ENCODE data around the gene GMDS.

Gene GMDS

GRCh38 chr6:2016040-2016439, 229.4 kb downstream of the GMDS start:
- Histone ChIP-seq H3K9me3 (ENCODE audit: insufficient read depth, low read length) (no peaks in the 10 kb centered on the region), H3K4me3 (ENCODE audit: low read length) (no peak overlapping the region), H4K20me1 (ENCODE audit: insufficient read depth, low read length) (no peaks in the 10 kb centered on the region), H3K27ac (ENCODE audit: low read length) (no peak overlapping the region), H3K79me2 (ENCODE audit: low read length) (no peaks in the 10 kb centered on the region), H3K36me3 (replicated peaks; ENCODE audit: low read depth, low read length) (no peaks in the 10 kb centered on the region), H3K27me3 (ENCODE audit: low read depth, low read length) (no peaks in the 10 kb centered on the region), H3K4me2 (ENCODE audit: low read length) (no peak overlapping the region), H2AFZ (ENCODE audit: low read depth, low read length) (no peak overlapping the region), H3K9ac (ENCODE audit: low read length) (no peak overlapping the region), H3K4me1 (ENCODE audit: low read length) (peaks cover 12% of the 10 kb centered on the region)
- TF ChIP-seq EZH2phosphoT487 (IDR thresholded peaks at IDR 0.05; ENCODE audit: low read depth) = no peak
- TF ChIP-seq, protein P1, sequence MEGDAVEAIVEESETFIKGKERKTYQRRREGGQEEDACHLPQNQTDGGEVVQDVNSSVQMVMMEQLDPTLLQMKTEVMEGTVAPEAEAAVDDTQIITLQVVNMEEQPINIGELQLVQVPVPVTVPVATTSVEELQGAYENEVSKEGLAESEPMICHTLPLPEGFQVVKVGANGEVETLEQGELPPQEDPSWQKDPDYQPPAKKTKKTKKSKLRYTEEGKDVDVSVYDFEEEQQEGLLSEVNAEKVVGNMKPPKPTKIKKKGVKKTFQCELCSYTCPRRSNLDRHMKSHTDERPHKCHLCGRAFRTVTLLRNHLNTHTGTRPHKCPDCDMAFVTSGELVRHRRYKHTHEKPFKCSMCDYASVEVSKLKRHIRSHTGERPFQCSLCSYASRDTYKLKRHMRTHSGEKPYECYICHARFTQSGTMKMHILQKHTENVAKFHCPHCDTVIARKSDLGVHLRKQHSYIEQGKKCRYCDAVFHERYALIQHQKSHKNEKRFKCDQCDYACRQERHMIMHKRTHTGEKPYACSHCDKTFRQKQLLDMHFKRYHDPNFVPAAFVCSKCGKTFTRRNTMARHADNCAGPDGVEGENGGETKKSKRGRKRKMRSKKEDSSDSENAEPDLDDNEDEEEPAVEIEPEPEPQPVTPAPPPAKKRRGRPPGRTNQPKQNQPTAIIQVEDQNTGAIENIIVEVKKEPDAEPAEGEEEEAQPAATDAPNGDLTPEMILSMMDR (IDR thresholded peaks at IDR 0.05; ENCODE audit: low read depth, low read length) = no peak

- H2AFZ ChIP-seq (ENCODE audit: low read depth, low read length) = no peak overlapping the region
- no peak overlapping the region for H3K4me2 ChIP-seq (ENCODE audit: low read length)
- H3K4me1 ChIP-seq (ENCODE audit: low read length) = no peaks in the 10 kb centered on the region
- TF ChIP-seq, protein P1 (IDR thresholded peaks at IDR 0.05; ENCODE audit: low read depth, low read length) = no peak
- TF ChIP-seq EZH2phosphoT487 (IDR thresholded peaks at IDR 0.05; ENCODE audit: low read depth) = no peak
- H3K27ac ChIP-seq (ENCODE audit: low read length) = no peak overlapping the region
- no peaks in the 10 kb centered on the region for H4K20me1 ChIP-seq (ENCODE audit: insufficient read depth, low read length)
- H3K9me3 ChIP-seq (ENCODE audit: insufficient read depth, low read length) = no peaks in the 10 kb centered on the region
- H3K27me3 ChIP-seq (ENCODE audit: low read depth, low read length) = no peaks in the 10 kb centered on the region
- H3K79me2 ChIP-seq (ENCODE audit: low read length) = no peaks in the 10 kb centered on the region
- no peak overlapping the region for H3K9ac ChIP-seq (ENCODE audit: low read length)
- no peaks in the 10 kb centered on the region for H3K36me3 ChIP-seq (replicated peaks; ENCODE audit: low read depth, low read length)
- H3K4me3 ChIP-seq (ENCODE audit: low read length) = no peak overlapping the region
These were observed 236.9 kb downstream of the GMDS start for GRCh38 chr6:2008383-2008976.

DNA sequence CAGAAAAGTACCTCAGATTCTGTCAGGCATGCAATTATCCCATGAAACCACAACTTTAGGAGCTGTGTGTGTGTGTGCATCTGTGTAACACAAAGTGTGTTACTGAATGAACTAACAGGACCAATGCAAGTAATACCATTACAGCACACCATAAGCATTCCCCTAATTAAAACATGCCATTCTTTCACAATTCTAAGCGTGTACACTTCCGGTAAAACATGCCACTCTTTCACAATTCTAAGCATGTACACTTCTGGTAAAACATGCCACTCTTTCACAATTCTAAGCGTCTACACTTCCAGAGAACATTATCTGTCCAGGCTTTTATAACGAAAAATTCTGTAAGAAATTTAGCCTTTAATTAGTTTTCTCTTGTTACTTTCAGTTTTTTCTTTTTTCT, 238.2 kb downstream of the GMDS start:
- H4K20me1 ChIP-seq (ENCODE audit: insufficient read depth, low read length) = no peaks in the 10 kb centered on the region
- H3K9me3 ChIP-seq (ENCODE audit: insufficient read depth, low read length) = no peaks in the 10 kb centered on the region
- H3K36me3 ChIP-seq (replicated peaks; ENCODE audit: low read depth, low read length) = no peaks in the 10 kb centered on the region
- H3K27ac ChIP-seq (ENCODE audit: low read length) = no peak overlapping the region
- no peak overlapping the region for H2AFZ ChIP-seq (ENCODE audit: low read depth, low read length)
- no peak overlapping the region for H3K4me2 ChIP-seq (ENCODE audit: low read length)
- H3K9ac ChIP-seq (ENCODE audit: low read length) = no peak overlapping the region
- no peaks in the 10 kb centered on the region for H3K4me1 ChIP-seq (ENCODE audit: low read length)
- H3K79me2 ChIP-seq (ENCODE audit: low read length) = no peaks in the 10 kb centered on the region
- H3K27me3 ChIP-seq (ENCODE audit: low read depth, low read length) = no peaks in the 10 kb centered on the region
- no peak overlapping the region for H3K4me3 ChIP-seq (ENCODE audit: low read length)
- TF ChIP-seq, protein P1 (IDR thresholded peaks at IDR 0.05; ENCODE audit: low read depth, low read length) = no peak
- TF ChIP-seq EZH2phosphoT487 (IDR thresholded peaks at IDR 0.05; ENCODE audit: low read depth) = no peak

DNA sequence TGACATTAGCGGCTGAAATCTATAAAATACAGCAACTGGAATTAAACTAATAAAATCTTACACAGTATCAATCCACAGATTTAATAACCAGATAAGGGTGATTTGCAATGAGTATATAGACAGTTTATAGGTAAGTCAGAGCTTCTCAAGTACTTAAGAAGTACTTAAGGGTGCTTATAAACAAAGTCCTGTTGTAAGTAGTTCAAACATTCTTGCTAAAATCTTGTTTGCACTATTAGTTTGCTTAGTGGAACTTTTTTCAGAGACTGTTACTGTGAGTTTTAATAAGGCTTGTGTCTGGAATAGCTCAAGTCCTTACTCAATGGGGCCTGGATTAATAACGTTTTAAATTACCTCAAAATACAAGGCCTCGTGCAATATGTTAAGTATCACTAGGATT, 240.5 kb downstream of the GMDS start:
- no peaks in the 10 kb centered on the region for H3K4me1 ChIP-seq (ENCODE audit: low read length)
- no peaks in the 10 kb centered on the region for H3K27me3 ChIP-seq (ENCODE audit: low read depth, low read length)
- H4K20me1 ChIP-seq (ENCODE audit: insufficient read depth, low read length) = no peaks in the 10 kb centered on the region
- no peak overlapping the region for H3K9ac ChIP-seq (ENCODE audit: low read length)
- no peak overlapping the region for H2AFZ ChIP-seq (ENCODE audit: low read depth, low read length)
- no peaks in the 10 kb centered on the region for H3K36me3 ChIP-seq (replicated peaks; ENCODE audit: low read depth, low read length)
- TF ChIP-seq, protein P1 (IDR thresholded peaks at IDR 0.05; ENCODE audit: low read depth, low read length) = no peak
- TF ChIP-seq EZH2phosphoT487 (IDR thresholded peaks at IDR 0.05; ENCODE audit: low read depth) = no peak
- no peak overlapping the region for H3K27ac ChIP-seq (ENCODE audit: low read length)
- no peaks in the 10 kb centered on the region for H3K79me2 ChIP-seq (ENCODE audit: low read length)
- no peaks in the 10 kb centered on the region for H3K9me3 ChIP-seq (ENCODE audit: insufficient read depth, low read length)
- no peak overlapping the region for H3K4me2 ChIP-seq (ENCODE audit: low read length)
- no peak overlapping the region for H3K4me3 ChIP-seq (ENCODE audit: low read length)

All from OCI-LY3 (cell line).